HL-60 (cell line): Measurements from ENCODE around the gene EOGT.

Experiments
- DNase-seq, 2 experiments: peaks; one replicate each; pipeline ENCODE4 v3.0.0-alpha.2; 2010 to 2020; ENCODE audit warnings: low read depth in 1 of 2, low spot score in 1 of 2
- H3K27ac ChIP-seq: fragments of 250-450 bp; sonication (Bioruptor Pico); replicated peaks from 2 replicates; pipeline ENCODE4 v1.5.1; 2020; ENCODE audit warnings: mild to moderate bottlenecking, moderate library complexity
- H3K27me3 ChIP-seq: fragments of 250-450 bp; sonication (Bioruptor Pico); 2 replicates; pipeline ENCODE4 v1.5.1; 2021; ENCODE audit warnings: mild to moderate bottlenecking, moderate library complexity; ENCODE audit not compliant: insufficient read depth, poor library complexity, severe bottlenecking
- H3K4me3 ChIP-seq: replicated peaks from 2 replicates; pipeline ENCODE4 v1.5.1; 2011; ENCODE audit warnings: mild to moderate bottlenecking, control low read depth, low read length; ENCODE audit not compliant: insufficient read depth
- GABPA ChIP-seq: IDR thresholded peaks from 2 replicates; pipeline ENCODE4 v1.6.1; 2012; ENCODE audit warnings: low read depth
- POLR2AphosphoS5 ChIP-seq: IDR thresholded peaks from 2 replicates; pipeline ENCODE4 v1.6.1; 2012; ENCODE audit warnings: low read depth
- SPI1 ChIP-seq: IDR thresholded peaks from 2 replicates; pipeline ENCODE4 v1.6.1; 2012; ENCODE audit warnings: low read depth, mild to moderate bottlenecking, borderline replicate concordance
- TF ChIP-seq, protein P1 (sequence below): IDR thresholded peaks from one replicate; pipeline ENCODE4 v1.5.1; 2011; ENCODE audit warnings: low read length, control low read depth, inconsistent platforms; ENCODE audit not compliant: insufficient read depth
- TF ChIP-seq, protein P2 (sequence below): IDR thresholded peaks from 2 replicates; pipeline ENCODE4 v1.6.1; 2012; ENCODE audit warnings: low read depth; ENCODE audit not compliant: insufficient replicate concordance

Gene EOGT

DNA sequence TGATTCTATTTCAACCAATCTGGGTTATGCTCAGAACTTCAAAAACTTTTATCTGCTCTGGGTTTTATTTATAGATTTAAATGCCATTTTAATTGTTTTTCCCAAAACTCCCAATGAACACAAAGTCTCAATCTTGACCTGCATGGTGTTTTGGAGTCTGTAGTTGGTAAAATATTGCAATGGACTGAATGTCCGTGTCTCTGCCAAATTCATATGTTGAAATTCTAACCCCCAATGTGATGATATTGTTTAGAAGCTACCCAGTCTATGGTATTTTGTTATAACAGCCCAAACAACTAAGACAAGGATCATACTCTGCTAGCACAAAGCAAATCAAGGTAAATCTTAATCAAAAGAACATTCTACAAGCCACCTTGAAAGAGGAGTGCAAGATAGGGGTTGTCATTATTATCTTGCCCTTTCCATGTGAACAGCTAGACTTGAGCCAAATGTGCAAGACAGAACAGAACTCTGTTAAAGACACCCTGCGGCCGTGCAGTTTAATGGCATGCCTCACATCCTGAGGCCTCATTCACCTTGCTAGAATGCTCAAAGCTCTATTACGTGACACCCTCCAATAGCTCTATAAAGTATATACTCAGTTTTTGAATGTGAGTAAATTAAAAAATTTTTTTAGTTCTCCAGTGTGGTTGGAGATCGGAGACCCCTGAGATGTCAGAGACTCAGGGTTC, 7.5 kb downstream of the EOGT start:
- TF ChIP-seq, protein P1, sequence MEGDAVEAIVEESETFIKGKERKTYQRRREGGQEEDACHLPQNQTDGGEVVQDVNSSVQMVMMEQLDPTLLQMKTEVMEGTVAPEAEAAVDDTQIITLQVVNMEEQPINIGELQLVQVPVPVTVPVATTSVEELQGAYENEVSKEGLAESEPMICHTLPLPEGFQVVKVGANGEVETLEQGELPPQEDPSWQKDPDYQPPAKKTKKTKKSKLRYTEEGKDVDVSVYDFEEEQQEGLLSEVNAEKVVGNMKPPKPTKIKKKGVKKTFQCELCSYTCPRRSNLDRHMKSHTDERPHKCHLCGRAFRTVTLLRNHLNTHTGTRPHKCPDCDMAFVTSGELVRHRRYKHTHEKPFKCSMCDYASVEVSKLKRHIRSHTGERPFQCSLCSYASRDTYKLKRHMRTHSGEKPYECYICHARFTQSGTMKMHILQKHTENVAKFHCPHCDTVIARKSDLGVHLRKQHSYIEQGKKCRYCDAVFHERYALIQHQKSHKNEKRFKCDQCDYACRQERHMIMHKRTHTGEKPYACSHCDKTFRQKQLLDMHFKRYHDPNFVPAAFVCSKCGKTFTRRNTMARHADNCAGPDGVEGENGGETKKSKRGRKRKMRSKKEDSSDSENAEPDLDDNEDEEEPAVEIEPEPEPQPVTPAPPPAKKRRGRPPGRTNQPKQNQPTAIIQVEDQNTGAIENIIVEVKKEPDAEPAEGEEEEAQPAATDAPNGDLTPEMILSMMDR: no peak
- TF ChIP-seq, protein P2, sequence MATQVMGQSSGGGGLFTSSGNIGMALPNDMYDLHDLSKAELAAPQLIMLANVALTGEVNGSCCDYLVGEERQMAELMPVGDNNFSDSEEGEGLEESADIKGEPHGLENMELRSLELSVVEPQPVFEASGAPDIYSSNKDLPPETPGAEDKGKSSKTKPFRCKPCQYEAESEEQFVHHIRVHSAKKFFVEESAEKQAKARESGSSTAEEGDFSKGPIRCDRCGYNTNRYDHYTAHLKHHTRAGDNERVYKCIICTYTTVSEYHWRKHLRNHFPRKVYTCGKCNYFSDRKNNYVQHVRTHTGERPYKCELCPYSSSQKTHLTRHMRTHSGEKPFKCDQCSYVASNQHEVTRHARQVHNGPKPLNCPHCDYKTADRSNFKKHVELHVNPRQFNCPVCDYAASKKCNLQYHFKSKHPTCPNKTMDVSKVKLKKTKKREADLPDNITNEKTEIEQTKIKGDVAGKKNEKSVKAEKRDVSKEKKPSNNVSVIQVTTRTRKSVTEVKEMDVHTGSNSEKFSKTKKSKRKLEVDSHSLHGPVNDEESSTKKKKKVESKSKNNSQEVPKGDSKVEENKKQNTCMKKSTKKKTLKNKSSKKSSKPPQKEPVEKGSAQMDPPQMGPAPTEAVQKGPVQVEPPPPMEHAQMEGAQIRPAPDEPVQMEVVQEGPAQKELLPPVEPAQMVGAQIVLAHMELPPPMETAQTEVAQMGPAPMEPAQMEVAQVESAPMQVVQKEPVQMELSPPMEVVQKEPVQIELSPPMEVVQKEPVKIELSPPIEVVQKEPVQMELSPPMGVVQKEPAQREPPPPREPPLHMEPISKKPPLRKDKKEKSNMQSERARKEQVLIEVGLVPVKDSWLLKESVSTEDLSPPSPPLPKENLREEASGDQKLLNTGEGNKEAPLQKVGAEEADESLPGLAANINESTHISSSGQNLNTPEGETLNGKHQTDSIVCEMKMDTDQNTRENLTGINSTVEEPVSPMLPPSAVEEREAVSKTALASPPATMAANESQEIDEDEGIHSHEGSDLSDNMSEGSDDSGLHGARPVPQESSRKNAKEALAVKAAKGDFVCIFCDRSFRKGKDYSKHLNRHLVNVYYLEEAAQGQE: no peak
- TF ChIP-seq GABPA (no peak), SPI1 (no peak), POLR2AphosphoS5 (no peak)
- Histone ChIP-seq H3K4me3 (no peak overlapping the region), H3K27ac (no peak overlapping the region), H3K27me3 (no peaks in the 10 kb centered on the region)
- DNase-seq: no peak

DNA sequence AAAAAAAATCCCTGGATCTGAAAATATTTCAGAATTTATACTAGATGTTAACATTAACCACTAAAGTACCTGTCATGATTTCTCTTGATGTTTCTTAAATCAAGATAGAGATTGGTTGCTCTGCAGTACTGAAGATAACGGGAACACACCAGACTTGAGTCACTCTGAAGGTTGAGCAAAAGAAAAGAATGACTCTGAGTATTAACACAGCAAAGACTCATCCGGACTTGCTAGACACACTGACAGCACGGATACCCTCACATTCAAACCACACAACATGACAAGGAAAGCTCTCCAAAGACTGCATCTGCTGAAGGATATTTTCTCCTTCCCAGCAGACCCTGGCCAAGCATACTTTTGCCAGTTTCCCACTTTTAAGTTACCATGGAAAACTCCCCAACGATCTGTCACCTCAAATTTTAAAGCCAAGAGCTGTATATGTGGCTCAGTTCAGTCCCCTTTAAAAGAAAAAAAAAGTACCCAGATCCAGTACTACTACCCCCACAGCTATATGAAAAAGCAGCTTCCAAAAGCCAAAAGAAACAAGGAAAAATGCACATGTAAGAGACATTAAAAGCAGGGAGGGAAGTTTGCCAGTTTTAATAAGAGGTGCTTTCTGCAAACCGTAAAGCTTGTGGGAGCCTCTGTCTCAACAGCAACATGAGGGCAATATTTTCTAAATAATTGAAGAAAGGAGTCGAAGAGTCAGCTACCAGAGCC, 8.3 kb downstream of the EOGT start:
- TF ChIP-seq GABPA (no peak), SPI1 (no peak), POLR2AphosphoS5 (no peak)
- TF ChIP-seq, protein P1: no peak
- TF ChIP-seq, protein P2: no peak
- no peak for DNase-seq
- H3K27me3 ChIP-seq: no peaks in the 10 kb centered on the region
- H3K27ac ChIP-seq: no peak overlapping the region
- no peak overlapping the region for H3K4me3 ChIP-seq

DNA sequence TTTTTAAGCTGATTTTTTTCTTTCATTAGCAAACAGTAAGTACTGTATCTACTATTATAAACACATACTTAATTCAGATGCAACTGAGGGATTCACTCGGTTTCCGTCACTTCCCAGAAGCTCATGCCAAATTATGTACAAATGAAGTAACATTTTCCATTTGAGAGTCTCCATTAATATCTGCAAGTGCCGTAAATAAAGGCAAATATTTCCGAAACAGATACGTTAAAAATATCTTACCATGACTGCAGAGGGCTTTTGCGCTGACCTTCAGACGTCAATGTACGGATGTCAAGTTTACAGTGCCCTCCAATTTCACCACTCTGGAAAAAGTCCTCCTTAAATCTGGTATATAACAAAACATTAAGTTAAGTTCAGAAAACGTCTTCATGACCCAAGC, 9.3 kb downstream of the EOGT start:
- H3K27me3 ChIP-seq: no peaks in the 10 kb centered on the region
- H3K27ac ChIP-seq: no peak overlapping the region
- no peak overlapping the region for H3K4me3 ChIP-seq
- TF ChIP-seq POLR2AphosphoS5: no peak
- TF ChIP-seq, protein P2: no peak
- TF ChIP-seq GABPA: no peak
- TF ChIP-seq, protein P1: no peak
- TF ChIP-seq SPI1: no peak
- DNase-seq: no peak
